KMS-11 (cell line): Measurements from ENCODE around the gene FBXO28.

Source experiments
- H2AFZ ChIP-seq: fragments of 200-600 bp; sonication (generic); 2 replicates; pipeline ENCODE4 v1.6.1; 2016; ENCODE audit warnings: antibody characterized with exemption, mixed run types, low read depth
- H3K27ac ChIP-seq: fragments of 200-600 bp; sonication (generic); 2 replicates; pipeline ENCODE4 v1.6.1; 2016; ENCODE audit warnings: mild to moderate bottlenecking, mixed run types
- H3K27me3 ChIP-seq: fragments of 200-600 bp; sonication (generic); 2 replicates; pipeline ENCODE4 v1.6.1; 2017; ENCODE audit warnings: mild to moderate bottlenecking, low read depth, mixed run types, moderate library complexity; ENCODE audit not compliant: insufficient read depth
- H3K36me3 ChIP-seq: fragments of 200-600 bp; sonication (generic); 2 replicates; pipeline ENCODE4 v1.6.1; 2017; ENCODE audit warnings: mild to moderate bottlenecking, mixed run types; ENCODE audit not compliant: insufficient read depth
- H3K4me1 ChIP-seq: fragments of 200-600 bp; sonication (generic); 2 replicates; pipeline ENCODE4 v1.6.1; 2016; ENCODE audit warnings: mild to moderate bottlenecking, low read depth, mixed run types; ENCODE audit not compliant: poor library complexity, severe bottlenecking
- H3K4me2 ChIP-seq: fragments of 200-600 bp; sonication (generic); 2 replicates; pipeline ENCODE4 v1.7.0; 2016; ENCODE audit warnings: mild to moderate bottlenecking, mixed run types
- H3K4me3 ChIP-seq: fragments of 200-600 bp; sonication (generic); IDR thresholded peaks from 2 replicates; pipeline ENCODE4 v1.6.1; 2017; ENCODE audit warnings: low read depth, low read length, mixed read lengths; ENCODE audit not compliant: insufficient read depth
- H3K79me2 ChIP-seq: fragments of 200-600 bp; sonication (generic); 2 replicates; pipeline ENCODE4 v1.6.1; 2016; ENCODE audit warnings: low read depth, mixed run types; ENCODE audit not compliant: insufficient read depth
- H3K9ac ChIP-seq: fragments of 200-600 bp; sonication (generic); 2 replicates; pipeline ENCODE4 v1.6.1; 2016; ENCODE audit warnings: mild to moderate bottlenecking, mixed run types
- H4K20me1 ChIP-seq: fragments of 200-600 bp; sonication (generic); 2 replicates; pipeline ENCODE4 v1.6.1; 2016; ENCODE audit warnings: mild to moderate bottlenecking, mixed run types; ENCODE audit not compliant: insufficient read depth
- CTCF ChIP-seq: fragments of 200-600 bp; sonication (generic); conservative IDR thresholded peaks from 2 replicates; pipeline ENCODE4 v1.6.1; 2017; ENCODE audit warnings: low read depth, mild to moderate bottlenecking, antibody characterized with exemption, low read length, moderate library complexity, mixed read lengths

FBXO28 gene

GRCh38 chr1:224151117-224151516 is 37.2 kb downstream of the FBXO28 start:
- Histone ChIP-seq H3K4me3 (no peak overlapping the region), H2AFZ (no peak overlapping the region), H3K4me1 (no peaks in the 10 kb centered on the region), H3K27ac (no peak overlapping the region), H3K79me2 (no peaks in the 10 kb centered on the region), H3K4me2 (no peak overlapping the region), H3K27me3 (no peaks in the 10 kb centered on the region), H3K9ac (no peak overlapping the region), H4K20me1 (no peaks in the 10 kb centered on the region), H3K36me3 (no peaks in the 10 kb centered on the region)
- TF ChIP-seq CTCF = no peak

- Histone ChIP-seq H2AFZ (no peak overlapping the region), H3K27ac (no peak overlapping the region), H4K20me1 (no peaks in the 10 kb centered on the region), H3K4me3 (no peak overlapping the region), H3K27me3 (no peaks in the 10 kb centered on the region), H3K4me2 (no peak overlapping the region), H3K4me1 (no peaks in the 10 kb centered on the region), H3K79me2 (no peaks in the 10 kb centered on the region), H3K36me3 (no peaks in the 10 kb centered on the region), H3K9ac (no peak overlapping the region)
- TF ChIP-seq CTCF = no peak
These were observed 43.4 kb downstream of the FBXO28 start for GRCh38 chr1:224157316-224157715.

GRCh38 chr1:224159541-224159940 is 45.6 kb downstream of the FBXO28 start:
- no peaks in the 10 kb centered on the region for H3K79me2 ChIP-seq
- H3K4me1 ChIP-seq = no peaks in the 10 kb centered on the region
- no peak overlapping the region for H3K27ac ChIP-seq
- H2AFZ ChIP-seq = no peak overlapping the region
- TF ChIP-seq CTCF = no peak
- H3K36me3 ChIP-seq = no peaks in the 10 kb centered on the region
- no peak overlapping the region for H3K4me3 ChIP-seq
- H4K20me1 ChIP-seq = no peaks in the 10 kb centered on the region
- H3K9ac ChIP-seq = no peak overlapping the region
- H3K4me2 ChIP-seq = no peak overlapping the region
- no peaks in the 10 kb centered on the region for H3K27me3 ChIP-seq

- no peak overlapping the region for H3K4me2 ChIP-seq
- no peak overlapping the region for H3K27ac ChIP-seq
- H3K4me3 ChIP-seq = no peak overlapping the region
- no peaks in the 10 kb centered on the region for H4K20me1 ChIP-seq
- H3K4me1 ChIP-seq = no peaks in the 10 kb centered on the region
- H3K9ac ChIP-seq = no peak overlapping the region
- TF ChIP-seq CTCF = no peak
- H3K79me2 ChIP-seq = no peaks in the 10 kb centered on the region
- no peak overlapping the region for H2AFZ ChIP-seq
- no peaks in the 10 kb centered on the region for H3K36me3 ChIP-seq
- H3K27me3 ChIP-seq = no peaks in the 10 kb centered on the region
These were observed 46.3 kb downstream of the FBXO28 start for GRCh38 chr1:224160171-224160682.
